HFFc6 (cell line): Measurements from ENCODE around the gene IGF1R. TPM values are rescaled to one million over a fixed set of nuclear protein-coding genes. Genes with fewer than 3 reads are reported as not detected.

Experiments
- DNase-seq: peaks from one replicate; pipeline ENCODE4 v3.0.0-alpha.2; 2018
- H3K27ac Mint-ChIP-seq: 2 replicates; pipeline ENCODE4 v1.8.0; 2020; ENCODE audit warnings: mild to moderate bottlenecking, mixed read lengths
- H3K27me3 Mint-ChIP-seq: 2 replicates; pipeline ENCODE4 v1.8.0; 2021; ENCODE audit warnings: mild to moderate bottlenecking, moderate library complexity, mixed read lengths; ENCODE audit not compliant: insufficient read depth
- H3K36me3 Mint-ChIP-seq: 2 replicates; pipeline ENCODE4 v1.8.0; 2021; ENCODE audit warnings: low read depth, mixed read lengths
- H3K4me1 Mint-ChIP-seq: 2 replicates; pipeline ENCODE4 v1.8.0; 2020; ENCODE audit warnings: low read depth, mixed read lengths
- H3K4me3 Mint-ChIP-seq: 2 replicates; pipeline ENCODE4 v1.8.0; 2020; ENCODE audit warnings: mild to moderate bottlenecking, moderate library complexity, mixed read lengths
- H3K9me3 Mint-ChIP-seq: 2 replicates; pipeline ENCODE4 v1.8.0; 2020; ENCODE audit warnings: mild to moderate bottlenecking, mixed read lengths
- total RNA-seq, 6 experiments: library from RNA; stranded (reverse); fragmentation: NEBNext Ultra II Directional; extraction: Animal tissue kit (Norgen Biotek cat#: 25700); gene quantifications; 2 replicates in 1 of 6; 3 replicates in 5 of 6; pipeline ENCODE4 v1.2.3, GENCODE V29; 2021
- TF ChIP-seq, protein P1 (sequence below): fragments of 200-600 bp; sonication (generic); IDR thresholded peaks from 2 replicates; pipeline ENCODE4 v1.5.0; 2021; ENCODE audit warnings: antibody characterized with exemption, mild to moderate bottlenecking

Gene IGF1R
- total RNA-seq, 6 experiments from 2014 or later: 46.7 to 61.9 (median 50.1) TPM

DNA sequence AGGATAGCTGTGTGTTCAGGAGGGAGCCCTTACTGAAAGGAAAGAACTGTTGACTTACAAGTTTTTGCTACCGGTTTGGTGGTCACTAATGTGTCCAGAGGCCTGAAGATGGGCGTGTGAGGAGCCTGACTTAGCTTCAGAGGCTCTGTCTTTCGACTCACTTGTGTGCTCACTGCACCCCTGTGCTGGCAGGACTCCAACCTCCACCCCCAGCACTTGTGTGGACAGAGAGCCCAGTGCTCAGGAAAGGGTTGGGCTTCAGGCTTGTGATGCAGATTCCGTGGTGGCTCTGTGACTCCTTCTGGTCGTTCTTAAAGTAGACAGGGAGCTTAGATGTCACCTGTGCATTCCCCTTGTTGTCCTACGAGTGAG is 258.4 kb downstream of the IGF1R start:
- Mint-ChIP-seq H3K9me3 (no peaks in the 10 kb centered on the region), H3K27me3 (no peaks in the 10 kb centered on the region; the same call in 1 of the 2 replicates), H3K27ac (peak overlapping the region; percentile 68), H3K36me3 (peaks cover 18% of the 10 kb centered on the region), H3K4me1 (peaks cover 57% of the 10 kb centered on the region), H3K4me3 (peak overlapping the region; percentile 56)
- TF ChIP-seq, protein P1, sequence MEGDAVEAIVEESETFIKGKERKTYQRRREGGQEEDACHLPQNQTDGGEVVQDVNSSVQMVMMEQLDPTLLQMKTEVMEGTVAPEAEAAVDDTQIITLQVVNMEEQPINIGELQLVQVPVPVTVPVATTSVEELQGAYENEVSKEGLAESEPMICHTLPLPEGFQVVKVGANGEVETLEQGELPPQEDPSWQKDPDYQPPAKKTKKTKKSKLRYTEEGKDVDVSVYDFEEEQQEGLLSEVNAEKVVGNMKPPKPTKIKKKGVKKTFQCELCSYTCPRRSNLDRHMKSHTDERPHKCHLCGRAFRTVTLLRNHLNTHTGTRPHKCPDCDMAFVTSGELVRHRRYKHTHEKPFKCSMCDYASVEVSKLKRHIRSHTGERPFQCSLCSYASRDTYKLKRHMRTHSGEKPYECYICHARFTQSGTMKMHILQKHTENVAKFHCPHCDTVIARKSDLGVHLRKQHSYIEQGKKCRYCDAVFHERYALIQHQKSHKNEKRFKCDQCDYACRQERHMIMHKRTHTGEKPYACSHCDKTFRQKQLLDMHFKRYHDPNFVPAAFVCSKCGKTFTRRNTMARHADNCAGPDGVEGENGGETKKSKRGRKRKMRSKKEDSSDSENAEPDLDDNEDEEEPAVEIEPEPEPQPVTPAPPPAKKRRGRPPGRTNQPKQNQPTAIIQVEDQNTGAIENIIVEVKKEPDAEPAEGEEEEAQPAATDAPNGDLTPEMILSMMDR: no peak
- DNase-seq: peak; percentile 15

DNA sequence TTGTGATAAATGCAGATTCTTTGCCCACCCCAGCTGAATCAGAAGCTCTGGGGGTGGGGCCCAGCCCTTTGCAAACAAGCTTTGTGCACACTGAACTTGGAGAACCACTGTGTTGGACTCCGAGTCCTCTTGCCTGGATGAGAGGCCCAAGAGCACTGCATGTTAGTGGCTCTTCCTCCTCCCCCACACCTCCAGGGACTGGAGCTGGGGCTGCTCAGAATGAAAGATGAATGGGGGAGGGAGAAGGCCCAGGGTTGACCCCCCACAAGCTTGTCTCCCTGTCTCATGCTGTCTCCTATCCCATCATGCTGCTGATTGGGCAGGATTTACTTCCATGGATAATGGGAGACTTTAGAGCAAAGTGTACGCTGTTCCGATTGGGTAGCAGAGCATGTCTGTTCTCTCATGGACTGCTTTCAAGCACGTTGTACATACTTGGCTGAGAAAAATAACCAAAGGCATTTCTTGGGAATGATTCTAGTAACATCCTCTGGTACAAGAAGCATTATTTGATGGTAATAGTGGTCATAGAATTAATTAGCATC is 259.7 kb downstream of the IGF1R start:
- no peak overlapping the region for H3K4me3 Mint-ChIP-seq
- DNase-seq: no peak
- no peak overlapping the region for H3K27ac Mint-ChIP-seq
- H3K36me3 Mint-ChIP-seq: peaks cover 26% of the 10 kb centered on the region
- TF ChIP-seq, protein P1: no peak
- H3K4me1 Mint-ChIP-seq: peaks cover 52% of the 10 kb centered on the region
- no peaks in the 10 kb centered on the region for H3K9me3 Mint-ChIP-seq
- H3K27me3 Mint-ChIP-seq: peaks cover 2% of the 10 kb centered on the region

DNA sequence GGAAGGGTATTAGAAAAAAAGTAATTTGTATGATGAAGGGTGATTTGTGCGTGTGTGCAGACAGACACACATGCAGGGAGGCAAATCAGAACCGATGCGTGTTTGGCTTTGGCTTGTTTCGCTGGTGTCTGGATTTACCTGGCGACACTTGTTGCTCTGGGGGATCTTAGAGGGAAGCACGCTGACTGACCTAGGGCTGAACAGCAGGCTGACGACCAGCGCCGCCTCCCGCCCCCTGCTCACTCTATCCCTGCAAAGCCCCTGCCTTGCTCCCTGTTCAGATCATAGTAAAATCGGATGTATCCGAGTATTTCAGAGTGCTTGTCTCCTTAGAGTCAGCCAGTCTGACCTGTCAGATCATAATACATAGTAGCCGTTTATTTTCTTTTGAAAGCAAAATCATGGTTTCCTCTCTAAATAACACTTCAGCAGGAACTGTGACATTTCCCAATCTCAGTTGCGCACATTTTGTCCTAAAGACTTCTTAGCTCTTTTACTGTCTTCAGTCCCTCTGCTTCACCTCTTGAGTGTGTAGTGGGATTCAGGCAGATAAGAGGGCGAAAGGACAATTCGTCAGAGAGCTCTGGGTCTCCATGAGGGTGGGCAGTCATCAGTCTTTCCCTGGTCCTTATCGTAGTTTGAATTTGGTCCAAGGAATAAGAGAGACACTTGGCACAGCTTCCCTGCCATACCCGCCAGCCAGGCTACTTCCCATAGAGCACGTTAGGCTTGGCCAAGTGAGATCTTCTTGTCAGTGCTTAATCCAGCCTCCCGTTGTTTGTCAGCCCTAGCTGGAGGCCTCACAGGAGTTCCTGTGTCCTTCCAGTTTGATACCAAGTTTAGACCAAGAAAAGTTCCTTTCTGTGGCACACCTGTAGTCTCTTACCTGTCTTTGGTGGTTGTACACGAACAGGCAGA is 261.9 kb downstream of the IGF1R start:
- TF ChIP-seq, protein P1: no peak
- no peak for DNase-seq
- peaks cover 33% of the 10 kb centered on the region for H3K36me3 Mint-ChIP-seq
- peaks cover 51% of the 10 kb centered on the region for H3K4me1 Mint-ChIP-seq
- peak overlapping the region; percentile 38; the same call in 1 of the 2 replicates for H3K27ac Mint-ChIP-seq
- no peak overlapping the region for H3K4me3 Mint-ChIP-seq
- H3K9me3 Mint-ChIP-seq: no peaks in the 10 kb centered on the region
- H3K27me3 Mint-ChIP-seq: peaks cover 4% of the 10 kb centered on the region

DNA sequence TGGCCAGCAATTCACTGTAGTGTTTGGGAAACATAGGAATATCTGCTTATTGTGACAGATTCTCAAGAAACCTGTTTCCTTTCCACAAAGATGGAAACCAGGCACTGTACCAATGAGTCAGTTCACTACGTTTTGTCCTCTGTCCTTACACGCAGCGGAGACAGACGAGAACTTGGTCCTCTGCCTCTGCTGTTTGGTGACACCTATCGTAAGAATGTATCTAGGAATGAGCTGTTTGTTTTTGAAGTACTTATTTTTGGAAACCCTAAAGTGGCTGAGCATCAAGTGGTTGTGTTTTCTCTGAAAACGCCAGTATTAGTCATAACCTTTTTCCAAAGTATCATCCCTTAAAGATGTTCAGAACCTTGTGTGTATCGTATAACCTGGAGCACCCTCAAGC is 266.3 kb downstream of the IGF1R start:
- H3K27ac Mint-ChIP-seq: peak overlapping the region; percentile 92

DNA sequence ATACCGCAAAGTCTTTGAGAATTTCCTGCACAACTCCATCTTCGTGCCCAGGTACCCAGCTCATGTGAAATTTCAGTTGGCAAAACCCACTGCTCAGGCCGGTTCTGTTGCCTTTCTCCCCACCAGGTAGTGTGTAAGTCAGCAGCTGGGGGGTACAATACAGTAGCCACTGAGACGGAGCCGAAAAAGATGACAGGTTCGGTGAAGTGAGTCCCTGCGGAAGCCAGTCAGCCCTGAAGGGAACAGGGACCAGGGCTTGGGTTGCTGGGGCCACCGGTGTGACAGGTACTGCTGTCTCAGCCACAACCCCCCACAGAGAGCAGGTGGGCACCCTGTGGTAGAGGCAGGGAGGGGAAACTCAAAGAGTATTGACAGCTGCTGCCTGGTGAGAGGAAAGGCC is 268.5 kb downstream of the IGF1R start:
- H3K9me3 Mint-ChIP-seq: no peaks in the 10 kb centered on the region
- H3K4me1 Mint-ChIP-seq: peaks cover 41% of the 10 kb centered on the region

More for the DNA sequence above, 266.3 kb downstream of the IGF1R start:
- Mint-ChIP-seq H3K4me1 (peaks cover 31% of the 10 kb centered on the region), H3K36me3 (peaks cover 44% of the 10 kb centered on the region), H3K4me3 (peak overlapping the region; percentile 68), H3K9me3 (no peaks in the 10 kb centered on the region), H3K27me3 (peaks cover 4% of the 10 kb centered on the region)
- TF ChIP-seq, protein P1: peak; percentile 42; the same call in 1 of the 2 replicates
- peak; percentile 96 for DNase-seq

More for the DNA sequence above, 268.5 kb downstream of the IGF1R start:
- no peak overlapping the region for H3K4me3 Mint-ChIP-seq
- TF ChIP-seq, protein P1: no peak
- no peak for DNase-seq
- 0 out of 2 replicates have a peak overlapping the region, but pooled peaks have one; percentile 13 for H3K27ac Mint-ChIP-seq
- H3K27me3 Mint-ChIP-seq: peaks cover 4% of the 10 kb centered on the region
- H3K36me3 Mint-ChIP-seq: peaks cover 60% of the 10 kb centered on the region
